GM18511 (cell line): Measurements from ENCODE around the gene NOXA1.
"Not testable (repeated sequence)": the region's sequence is repeated elsewhere in the genome, so short reads cannot be mapped to it uniquely, and the experiment has no call there.

Experiments
- ATAC-seq: cut with Tn5 transposase; IDR thresholded peaks from one replicate; pipeline ENCODE4 v1.9.1; 2021; ENCODE audit warnings: mild to moderate bottlenecking, moderate library complexity; ENCODE audit not compliant: unreplicated experiment

Gene NOXA1

GRCh38 chr9:137462986-137463930 lies 40.1 kb downstream of the NOXA1 start:
- ATAC-seq, result no peak

DNA sequence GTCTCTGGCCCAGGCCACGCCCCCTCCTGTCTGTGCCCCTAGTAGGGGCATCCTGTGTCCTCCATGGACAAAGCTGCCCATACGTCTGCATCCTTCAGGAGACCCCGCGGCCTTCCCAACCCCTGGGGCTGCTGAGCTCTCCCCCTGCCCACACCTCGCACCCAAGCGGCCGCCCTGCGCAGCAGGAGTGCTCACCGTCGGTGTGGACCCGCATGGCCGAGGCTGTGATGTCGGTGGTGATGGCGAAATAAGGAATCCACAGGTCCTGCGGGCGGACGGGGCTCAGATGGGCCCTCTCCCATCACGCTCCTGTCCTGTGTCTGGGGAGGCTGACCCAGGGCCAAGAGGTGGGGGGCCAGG lies 40.7 kb downstream of the NOXA1 start:
- ATAC-seq, result no peak

GRCh38 chr9:137464291-137464999 lies 41.3 kb downstream of the NOXA1 start:
- no peak for ATAC-seq

DNA sequence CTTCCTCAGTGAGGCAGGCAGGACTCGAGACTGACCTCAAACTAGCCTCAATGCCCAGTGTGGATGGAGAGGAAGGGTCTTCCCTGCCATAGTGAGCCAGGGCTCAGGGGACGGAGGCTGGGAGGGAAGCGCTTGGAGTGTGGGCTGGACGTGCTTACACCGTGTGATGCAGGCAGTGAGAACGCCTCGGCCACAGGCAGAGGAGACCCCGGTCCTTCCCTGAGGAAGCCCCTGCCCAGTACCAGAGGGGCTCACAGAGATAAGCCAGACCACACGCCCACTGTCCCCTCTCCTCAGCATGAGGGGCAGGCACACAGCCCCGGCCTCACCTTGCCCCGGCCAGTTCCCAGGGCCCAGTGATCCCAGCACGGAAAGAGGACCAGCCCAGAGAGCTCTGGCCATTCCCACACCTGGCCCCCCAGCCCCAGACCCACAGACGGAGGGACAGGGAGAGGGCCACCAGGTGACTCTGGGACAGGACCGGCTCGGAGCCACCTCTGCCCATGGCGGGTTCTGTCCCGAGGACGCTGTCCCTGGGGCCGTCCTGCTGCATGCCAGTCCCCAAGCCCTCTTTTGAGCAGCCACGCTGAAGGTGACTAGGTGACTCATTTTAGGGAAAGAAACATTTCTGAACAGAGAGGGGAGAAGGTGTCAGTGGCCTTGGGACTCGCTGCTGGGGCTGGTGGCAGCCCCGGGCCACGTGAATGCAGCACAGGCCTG lies 42.0 kb downstream of the NOXA1 start:
- no peak for ATAC-seq

DNA sequence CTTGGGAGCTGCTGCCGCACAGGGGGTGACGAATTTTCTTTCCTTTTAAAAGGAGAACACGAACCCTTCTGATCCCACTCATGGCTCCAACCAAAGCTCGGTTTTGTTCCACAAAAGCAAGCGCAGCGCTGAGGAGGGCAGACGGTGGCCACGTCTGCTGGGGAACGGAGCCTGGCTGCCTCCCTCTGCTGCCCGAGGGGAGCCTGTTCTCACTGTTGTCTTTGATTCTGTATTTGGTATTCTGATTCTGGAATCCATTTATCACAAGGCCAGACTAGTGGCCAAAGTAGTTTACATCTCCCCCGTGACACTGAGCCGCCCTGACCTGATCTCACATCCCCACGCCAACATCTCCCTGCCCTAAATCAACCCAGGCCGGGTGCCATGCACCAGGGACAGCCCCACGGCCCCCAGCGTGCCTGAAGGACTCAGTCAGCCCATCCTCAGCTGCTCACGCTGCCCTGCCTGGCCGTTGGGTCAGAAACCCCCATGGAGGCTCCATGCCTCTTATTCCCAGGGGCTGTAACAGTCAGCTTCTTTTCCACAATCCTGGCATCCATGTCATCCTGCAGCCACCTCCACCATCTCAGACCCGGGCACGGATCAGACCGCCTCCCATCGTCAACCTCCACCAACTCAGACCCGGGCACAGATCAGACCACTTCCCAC lies 42.7 kb downstream of the NOXA1 start:
- ATAC-seq, result no peak

DNA sequence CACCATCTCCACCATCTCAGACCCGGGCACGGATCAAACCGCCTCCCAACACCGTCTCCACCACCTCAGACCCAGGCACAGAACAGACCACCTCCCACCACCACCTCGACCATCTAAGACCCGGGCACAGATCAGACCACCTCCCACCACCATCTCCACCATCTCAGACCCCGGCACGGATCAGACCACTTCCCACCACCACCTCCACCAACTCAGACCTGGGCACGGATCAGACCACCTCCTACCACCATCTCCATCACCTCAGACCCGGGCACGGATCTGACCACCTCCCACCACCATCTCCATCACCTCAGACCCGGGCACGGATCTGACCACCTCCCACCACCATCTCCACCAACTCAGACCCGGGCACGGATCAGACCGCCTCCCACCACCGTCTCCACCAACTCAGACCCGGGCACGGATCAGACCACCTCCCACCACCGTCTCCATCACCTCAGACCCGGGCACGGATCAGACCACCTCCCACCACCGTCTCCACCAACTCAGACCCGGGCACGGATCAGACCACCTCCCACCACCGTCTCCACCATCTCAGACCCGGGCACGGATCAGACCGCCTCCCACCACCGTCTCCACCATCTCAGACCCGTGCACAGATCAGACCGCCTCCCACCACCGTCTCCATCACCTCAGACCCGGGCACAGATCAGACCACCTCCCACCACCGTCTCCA lies 43.3 kb downstream of the NOXA1 start:
- ATAC-seq, result not testable (repeated sequence)

- no peak for ATAC-seq
These were observed 44.0 kb downstream of the NOXA1 start for GRCh38 chr9:137467161-137467581.

GRCh38 chr9:137467896-137468295 lies 44.7 kb downstream of the NOXA1 start:
- ATAC-seq, result no peak

DNA sequence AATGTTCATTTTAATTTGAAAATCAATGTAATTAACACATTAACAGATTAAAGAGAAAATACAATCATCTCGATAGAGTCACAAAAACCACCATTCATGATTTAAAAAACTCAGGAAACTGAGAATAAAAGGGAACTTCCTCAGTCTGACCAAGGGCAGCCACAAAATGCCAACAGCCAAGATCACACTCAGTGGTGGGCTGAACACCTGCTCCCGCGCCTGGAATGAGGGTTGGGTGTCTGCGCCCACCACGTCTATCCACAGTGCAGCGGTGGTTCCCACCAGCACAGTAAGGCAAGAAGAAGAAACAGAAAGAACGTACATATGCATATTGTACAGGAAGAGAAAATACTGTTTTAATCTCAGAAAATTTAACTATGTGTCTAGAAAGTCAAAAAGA lies 47.6 kb downstream of the NOXA1 start:
- ATAC-seq, result no peak

- no peak for ATAC-seq
These were observed 51.1 kb downstream of the NOXA1 start for GRCh38 chr9:137474271-137474670.

DNA sequence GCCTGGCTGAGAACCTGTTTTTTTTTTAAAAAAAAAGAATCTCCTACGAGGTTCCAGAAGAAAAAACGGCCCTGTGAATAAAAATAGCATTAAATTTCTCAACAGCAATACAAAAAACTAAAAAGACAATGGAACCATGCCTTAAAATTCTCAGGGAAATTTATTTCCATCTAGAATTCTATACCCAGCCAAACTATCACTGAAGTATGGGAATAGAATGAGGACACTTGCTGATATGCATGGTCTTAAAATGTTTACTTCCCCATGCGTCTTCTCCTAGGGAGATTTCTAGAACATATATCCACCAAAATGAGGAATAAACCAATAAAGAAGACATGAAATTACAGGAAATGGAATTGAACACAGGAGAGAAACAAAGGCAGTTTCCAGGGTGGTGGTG lies 52.5 kb downstream of the NOXA1 start:
- ATAC-seq, result no peak

DNA sequence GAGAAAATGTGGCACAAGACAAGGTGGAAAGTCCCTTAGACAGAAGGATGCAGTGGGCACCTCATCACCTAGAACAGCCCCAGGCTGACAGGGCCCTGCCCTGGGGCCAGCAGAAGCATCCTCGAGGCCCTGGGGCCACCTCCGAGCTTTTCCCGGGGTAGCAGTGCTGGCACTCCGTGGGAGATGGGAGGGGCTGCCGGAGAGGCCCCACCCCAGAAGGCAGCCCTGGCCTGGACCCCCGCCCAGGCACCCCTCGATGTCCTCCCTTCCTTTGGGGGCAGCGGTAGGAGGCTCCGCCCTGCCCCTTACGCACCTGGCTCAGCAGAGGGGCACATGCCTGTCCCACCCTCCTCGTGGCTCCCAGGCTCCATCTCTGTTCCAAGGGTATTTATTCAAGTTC lies 53.7 kb downstream of the NOXA1 start:
- ATAC-seq, result no peak

- no peak for ATAC-seq
These were observed 54.8 kb downstream of the NOXA1 start for GRCh38 chr9:137477778-137478612.

DNA sequence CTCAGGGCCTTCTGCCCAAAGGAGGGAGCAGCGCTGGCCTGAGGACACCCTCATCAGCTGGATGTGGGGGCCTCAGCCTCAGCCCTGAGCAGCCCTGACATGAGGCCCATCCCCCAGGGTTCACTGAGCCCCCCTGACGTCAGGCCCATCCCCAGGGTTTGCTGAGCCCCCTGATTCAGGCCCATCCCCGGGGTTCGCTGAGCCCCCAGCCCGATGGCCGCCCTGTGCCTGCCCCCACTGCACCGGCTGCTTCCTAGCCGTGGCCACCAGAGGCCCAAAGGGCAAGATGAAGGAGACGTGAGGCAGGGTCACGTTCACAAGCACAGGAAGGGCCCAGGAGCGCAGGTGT lies 55.4 kb downstream of the NOXA1 start:
- ATAC-seq, result no peak

DNA sequence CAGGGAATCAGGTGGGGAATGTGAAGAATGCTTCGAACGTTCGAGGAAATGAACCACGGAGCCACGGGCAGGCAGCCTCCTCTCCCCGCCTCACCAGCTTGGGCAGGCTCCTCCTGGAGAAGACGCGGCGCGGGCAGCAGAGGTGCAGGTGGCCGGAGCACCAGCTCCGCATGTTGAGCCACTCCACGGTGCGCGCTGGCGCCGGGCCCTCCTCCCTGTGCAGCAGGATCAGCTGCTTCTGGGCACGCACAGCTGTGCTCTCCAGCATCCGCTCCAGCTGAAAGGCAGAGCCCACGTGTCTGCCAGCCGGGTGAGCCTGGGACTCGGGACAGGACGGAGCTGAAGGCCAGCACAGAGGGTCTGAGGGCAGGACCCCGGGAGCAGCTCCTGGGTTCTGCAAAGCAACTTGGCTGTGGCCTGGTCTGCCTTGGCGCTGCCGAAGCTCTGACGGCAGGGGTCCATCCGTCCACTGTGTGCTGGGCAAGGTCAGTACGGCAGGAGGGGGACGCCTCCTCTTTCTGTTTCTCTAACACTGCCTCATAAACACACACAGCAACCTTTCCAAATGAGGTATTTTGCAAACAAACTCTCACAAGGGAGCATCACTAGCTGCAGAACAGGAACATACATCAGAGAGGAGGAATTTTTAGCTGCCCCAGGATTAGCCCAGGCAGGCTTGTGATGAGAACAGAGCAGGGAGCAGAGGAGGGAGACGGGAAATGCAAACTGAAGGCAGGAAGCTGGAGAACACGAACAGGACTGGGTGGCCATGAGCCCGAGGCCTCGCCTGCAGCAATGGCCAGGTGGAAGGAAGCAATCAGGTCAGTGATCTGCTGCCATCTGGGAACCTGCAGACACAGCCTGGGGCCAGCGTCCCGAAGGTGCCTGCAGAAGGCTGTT lies 56.0 kb downstream of the NOXA1 start:
- no peak for ATAC-seq

DNA sequence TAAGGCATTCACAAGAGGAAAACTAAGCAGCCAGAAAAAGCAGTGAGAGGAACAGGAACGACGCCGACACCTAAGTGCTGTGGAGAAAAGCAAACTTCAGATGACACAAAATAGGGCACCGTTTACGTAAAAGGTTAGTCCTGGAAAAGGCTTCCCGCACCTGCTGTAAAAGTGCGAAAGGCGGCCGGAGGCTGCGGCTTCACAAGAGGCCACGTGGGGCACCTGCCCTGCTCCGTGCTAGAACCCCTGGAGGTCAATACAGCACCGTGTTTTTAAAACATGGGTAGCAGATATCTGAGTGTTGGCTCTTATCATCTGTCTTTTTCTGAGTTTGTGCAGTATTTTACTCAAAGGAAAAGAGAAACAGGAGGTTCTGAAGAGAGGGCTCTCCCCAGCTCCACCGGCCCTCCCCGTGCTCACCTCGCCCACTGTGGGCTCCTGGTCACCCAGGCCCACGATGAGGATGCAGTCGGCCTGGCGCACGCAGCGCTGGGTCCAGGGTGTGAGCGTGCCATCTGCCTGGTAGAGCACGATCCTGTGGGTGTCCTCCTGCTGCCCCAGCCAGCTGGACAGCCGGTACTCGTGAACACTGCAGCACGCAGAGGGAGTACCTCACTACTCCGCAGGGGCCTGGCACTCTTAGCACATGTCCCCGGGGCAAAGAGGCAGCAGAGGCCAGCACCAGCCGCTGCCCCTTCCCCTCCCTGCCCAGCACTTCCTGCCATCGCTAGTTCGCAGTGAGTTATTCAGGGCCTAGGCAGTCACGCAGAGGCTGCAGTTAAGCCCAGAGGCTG lies 56.9 kb downstream of the NOXA1 start:
- no peak for ATAC-seq

GRCh38 chr9:137480686-137481683 lies 57.8 kb downstream of the NOXA1 start:
- ATAC-seq, result no peak
